Mesendoderm (in vitro differentiated cells): ENCODE data around the gene EHBP1L1.

Experiments
- DNase-seq: peaks from one replicate; pipeline ENCODE4 v3.0.0; 2013
- H2AK5ac ChIP-seq: 2 replicates; pipeline ENCODE4 v1.6.1; 2013; ENCODE audit warnings: low read length, inconsistent platforms
- H2BK120ac ChIP-seq: 2 replicates; pipeline ENCODE4 v1.6.1; 2013; ENCODE audit warnings: low read depth, mild to moderate bottlenecking, low read length, moderate library complexity, mixed read lengths
- H2BK15ac ChIP-seq: replicated peaks from 2 replicates; pipeline ENCODE4 v1.6.1; 2013; ENCODE audit warnings: low read depth, mild to moderate bottlenecking, moderate library complexity
- H2BK5ac ChIP-seq: 2 replicates; pipeline ENCODE4 v1.6.1; 2013; ENCODE audit warnings: low read length, inconsistent platforms
- H3K18ac ChIP-seq: 2 replicates; pipeline ENCODE4 v1.6.1; 2013; ENCODE audit warnings: mild to moderate bottlenecking, low read length, mixed read lengths
- H3K23ac ChIP-seq: one replicate; pipeline ENCODE4 v1.6.1; 2013; ENCODE audit warnings: low read length
- H3K27ac ChIP-seq: 2 replicates; pipeline ENCODE4 v1.5.1; 2013; ENCODE audit warnings: low read depth, mild to moderate bottlenecking, inconsistent platforms, low read length, moderate library complexity
- H3K27me3 ChIP-seq: 2 replicates; pipeline ENCODE4 v1.6.1; 2013; ENCODE audit warnings: low read length, control low read depth, mild to moderate bottlenecking, inconsistent platforms; ENCODE audit not compliant: insufficient read depth, poor library complexity
- H3K36me3 ChIP-seq: 2 replicates; pipeline ENCODE4 v1.6.1; 2013; ENCODE audit warnings: low read length, inconsistent platforms; ENCODE audit not compliant: control insufficient read depth, insufficient read depth
- H3K4ac ChIP-seq: one replicate; pipeline ENCODE4 v1.6.1; 2013; ENCODE audit warnings: low read depth, mild to moderate bottlenecking, low read length, moderate library complexity
- H3K4me1 ChIP-seq: 2 replicates; pipeline ENCODE4 v1.6.1; 2013; ENCODE audit warnings: low read depth, low read length, inconsistent platforms; ENCODE audit not compliant: control insufficient read depth
- H3K4me2 ChIP-seq: 2 replicates; pipeline ENCODE4 v1.6.1; 2013; ENCODE audit warnings: low read length
- H3K4me3 ChIP-seq: 2 replicates; pipeline ENCODE4 v1.5.1; 2013; ENCODE audit warnings: mild to moderate bottlenecking, low read length
- H3K56ac ChIP-seq: one replicate; pipeline ENCODE4 v1.6.1; 2013; ENCODE audit warnings: low read length
- H3K79me1 ChIP-seq: 2 replicates; pipeline ENCODE4 v1.6.1; 2013; ENCODE audit warnings: low read length, inconsistent platforms
- H3K79me2 ChIP-seq: 2 replicates; pipeline ENCODE4 v1.6.1; 2013; ENCODE audit warnings: mild to moderate bottlenecking, low read length; ENCODE audit not compliant: control insufficient read depth, insufficient read depth
- H3K9ac ChIP-seq: 2 replicates; pipeline ENCODE4 v1.6.1; 2013; ENCODE audit warnings: low read length, inconsistent platforms
- H4K5ac ChIP-seq: one replicate; pipeline ENCODE4 v1.6.1; 2013; ENCODE audit warnings: low read length
- H4K8ac ChIP-seq: one replicate; pipeline ENCODE4 v1.6.1; 2013; ENCODE audit warnings: low read depth, mild to moderate bottlenecking, control low read depth, low read length, moderate library complexity
- WGBS: extraction: QIAGEN DNeasy Blood & Tissue Kit; methylation state at CpG from one replicate; pipeline ENCODE4 v1.1.7; 2013; ENCODE audit warnings: low lambda C conversion rate, missing lambda C conversion rate; ENCODE audit not compliant: insufficient coverage; ENCODE audit errors: extremely low coverage; 5-methylcytosine and 5-hydroxymethylcytosine counted together

EHBP1L1 gene

GRCh38 chr11:65609229-65609628 is 33.4 kb downstream of the EHBP1L1 start:
- Histone ChIP-seq H3K23ac (no peak overlapping the region), H3K56ac (no peak overlapping the region), H4K5ac (no peak overlapping the region), H3K36me3 (no peaks in the 10 kb centered on the region), H3K4me1 (peaks cover 9% of the 10 kb centered on the region), H2BK15ac (no peak overlapping the region), H3K27ac (no peak overlapping the region), H2BK120ac (no peak overlapping the region), H3K4me3 (no peak overlapping the region), H4K8ac (no peak overlapping the region), H3K9ac (no peak overlapping the region), H2AK5ac (no peak overlapping the region), H3K4ac (no peak overlapping the region), H2BK5ac (no peak overlapping the region), H3K27me3 (no peaks in the 10 kb centered on the region), H3K18ac (no peak overlapping the region), H3K4me2 (no peak overlapping the region), H3K79me1 (peaks cover 16% of the 10 kb centered on the region), H3K79me2 (peaks cover 6% of the 10 kb centered on the region)
- DNase-seq: no peak
- WGBS: no CpG with 5 or more reads among the region's 3 CpGs

GRCh38 chr11:65609665-65610064 is 33.8 kb downstream of the EHBP1L1 start:
- Histone ChIP-seq H2BK120ac (no peak overlapping the region), H2BK15ac (no peak overlapping the region), H2AK5ac (no peak overlapping the region), H3K9ac (no peak overlapping the region), H3K4me3 (no peak overlapping the region), H3K27ac (no peak overlapping the region), H4K8ac (no peak overlapping the region), H3K36me3 (no peaks in the 10 kb centered on the region), H3K56ac (no peak overlapping the region), H3K79me2 (peaks cover 6% of the 10 kb centered on the region), H3K79me1 (peaks cover 16% of the 10 kb centered on the region), H3K18ac (no peak overlapping the region), H3K4ac (no peak overlapping the region), H3K27me3 (no peaks in the 10 kb centered on the region), H2BK5ac (no peak overlapping the region), H3K23ac (no peak overlapping the region), H3K4me1 (peaks cover 9% of the 10 kb centered on the region), H3K4me2 (no peak overlapping the region), H4K5ac (no peak overlapping the region)
- no peak for DNase-seq
- no CpG with 5 or more reads among the region's 5 CpGs for WGBS

- Histone ChIP-seq H3K4ac (no peak overlapping the region), H4K5ac (no peak overlapping the region), H2BK15ac (no peak overlapping the region), H3K56ac (no peak overlapping the region), H3K23ac (no peak overlapping the region), H2BK120ac (no peak overlapping the region), H3K79me1 (peaks cover 16% of the 10 kb centered on the region), H3K36me3 (no peaks in the 10 kb centered on the region), H3K4me3 (no peak overlapping the region), H2AK5ac (no peak overlapping the region), H2BK5ac (no peak overlapping the region), H3K9ac (no peak overlapping the region), H3K4me2 (no peak overlapping the region), H3K27me3 (no peaks in the 10 kb centered on the region), H3K27ac (no peak overlapping the region), H4K8ac (no peak overlapping the region), H3K18ac (no peak overlapping the region), H3K4me1 (peaks cover 9% of the 10 kb centered on the region), H3K79me2 (peaks cover 6% of the 10 kb centered on the region)
- no CpG with 5 or more reads among the region's 6 CpGs for WGBS
- no peak for DNase-seq
Observed at GRCh38 chr11:65610404-65610803, 34.6 kb downstream of the EHBP1L1 start.

GRCh38 chr11:65611028-65611757 is 35.3 kb downstream of the EHBP1L1 start:
- no peak overlapping the region for H3K27ac ChIP-seq
- WGBS: no CpG with 5 or more reads among the region's 10 CpGs
- H3K9ac ChIP-seq: peak overlapping the region; percentile 41
- no peak overlapping the region for H2BK5ac ChIP-seq
- peak overlapping the region; percentile 70 for H3K56ac ChIP-seq
- no peak overlapping the region for H2BK120ac ChIP-seq
- no peak overlapping the region for H2AK5ac ChIP-seq
- peaks cover 7% of the 10 kb centered on the region for H3K79me2 ChIP-seq
- H3K4me2 ChIP-seq: no peak overlapping the region
- H3K36me3 ChIP-seq: no peaks in the 10 kb centered on the region
- no peak overlapping the region for H3K4ac ChIP-seq
- peak; percentile 55 for DNase-seq
- H3K18ac ChIP-seq: no peak overlapping the region
- peaks cover 17% of the 10 kb centered on the region for H3K79me1 ChIP-seq
- H3K23ac ChIP-seq: no peak overlapping the region
- H4K8ac ChIP-seq: no peak overlapping the region
- no peaks in the 10 kb centered on the region for H3K27me3 ChIP-seq
- peaks cover 9% of the 10 kb centered on the region for H3K4me1 ChIP-seq
- H3K4me3 ChIP-seq: no peak overlapping the region
- no peak overlapping the region for H2BK15ac ChIP-seq
- H4K5ac ChIP-seq: no peak overlapping the region

- H3K56ac ChIP-seq: peak overlapping the region; percentile 70
- H2AK5ac ChIP-seq: no peak overlapping the region
- peaks cover 11% of the 10 kb centered on the region for H3K4me1 ChIP-seq
- peak overlapping the region; percentile 41 for H3K9ac ChIP-seq
- peaks cover 25% of the 10 kb centered on the region for H3K79me1 ChIP-seq
- H3K23ac ChIP-seq: no peak overlapping the region
- no peak overlapping the region for H2BK120ac ChIP-seq
- no peak overlapping the region for H3K4ac ChIP-seq
- no peak overlapping the region for H2BK5ac ChIP-seq
- H4K8ac ChIP-seq: no peak overlapping the region
- no peak overlapping the region for H3K27ac ChIP-seq
- no peak overlapping the region for H3K18ac ChIP-seq
- no peak overlapping the region for H4K5ac ChIP-seq
- H3K36me3 ChIP-seq: no peaks in the 10 kb centered on the region
- peaks cover 14% of the 10 kb centered on the region for H3K79me2 ChIP-seq
- no peak overlapping the region for H3K4me2 ChIP-seq
- H3K27me3 ChIP-seq: no peaks in the 10 kb centered on the region
- no peak overlapping the region for H3K4me3 ChIP-seq
- H2BK15ac ChIP-seq: no peak overlapping the region
- peak; percentile 36 for DNase-seq
- WGBS: no CpG with 5 or more reads among the region's 12 CpGs
Observed at GRCh38 chr11:65611758-65612603, 36.1 kb downstream of the EHBP1L1 start.
